ENCODE data around the gene PEDS1. TPM values are rescaled to one million over a fixed set of nuclear protein-coding genes. Genes with fewer than 3 reads are reported as not detected.
A peak's percentile ranks its signal among the peaks of the same experiment; 100 is the strongest.

Gene PEDS1
- total and polyA plus RNA-seq, 9 donors = 16.8 to 31.1 (median 23.6) TPM

DNA sequence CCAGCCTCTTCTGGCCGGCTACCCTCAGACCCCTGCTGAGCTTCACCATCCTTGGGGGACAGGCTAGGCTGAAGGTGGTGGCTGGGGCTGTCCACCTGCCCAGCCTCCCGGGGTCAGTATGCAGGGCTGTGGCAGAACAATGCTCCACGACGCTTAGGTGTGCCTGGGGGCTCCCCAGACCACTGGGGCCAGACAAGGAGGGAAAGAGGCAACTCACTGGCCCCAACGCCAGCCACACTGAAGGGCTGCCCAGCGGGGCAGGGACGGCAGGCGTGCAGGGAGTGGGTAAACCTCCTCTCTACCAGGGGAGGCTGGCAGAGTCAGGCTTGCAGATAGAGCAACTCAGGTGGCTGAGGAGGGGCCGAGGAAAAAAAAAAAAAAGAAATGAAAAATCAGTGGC is 29.0 kb downstream of the PEDS1 start:
- peaks cover 53% of the 10 kb centered on the region for H3K36me3 ChIP-seq (ENCODE audit: control insufficient read depth, insufficient read depth, low read length)
- H3K4me1 ChIP-seq (ENCODE audit: control insufficient read depth, insufficient read depth, low read length) = peaks cover 21% of the 10 kb centered on the region
- no peak for DNase-seq
- H3K27me3 ChIP-seq (ENCODE audit: control insufficient read depth, insufficient read depth, low read length) = no peaks in the 10 kb centered on the region
- 100% methylated on average over 4 of the region's 9 CpGs for WGBS (ENCODE audit: insufficient coverage)
- no peak overlapping the region for H3K27ac ChIP-seq (ENCODE audit: low read length)
- no peaks in the 10 kb centered on the region for H3K9me3 ChIP-seq (replicated peaks; ENCODE audit: control insufficient read depth, low read depth, low read length)
- H3K4me3 ChIP-seq (ENCODE audit: low read length) = no peak overlapping the region

DNA sequence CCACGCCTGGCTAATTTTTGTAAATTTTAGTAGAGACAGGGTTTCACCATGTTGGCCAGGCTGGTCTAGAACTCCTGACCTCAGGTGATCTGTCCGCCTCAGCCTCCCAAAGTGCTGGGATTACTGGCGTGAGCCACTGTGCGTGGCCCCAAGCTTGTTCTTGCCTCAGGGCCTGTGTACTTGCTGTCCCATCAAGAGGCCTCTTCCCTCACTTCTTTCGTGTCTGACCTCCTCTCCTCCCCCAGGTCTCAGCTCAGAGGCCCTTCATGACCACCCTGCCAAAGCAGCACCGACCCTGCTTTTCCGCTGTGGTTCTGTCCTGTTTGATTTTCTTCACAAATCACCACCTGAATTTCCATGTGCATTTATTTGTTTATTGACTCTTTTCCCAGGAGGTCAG is 30.1 kb downstream of the PEDS1 start:
- H3K9me3 ChIP-seq (replicated peaks; ENCODE audit: control insufficient read depth, low read depth, low read length) = no peaks in the 10 kb centered on the region
- H3K4me3 ChIP-seq (ENCODE audit: low read length) = no peak overlapping the region
- H3K27me3 ChIP-seq (ENCODE audit: control insufficient read depth, insufficient read depth, low read length) = no peaks in the 10 kb centered on the region
- 94% methylated on average over 6 of the region's 7 CpGs for WGBS (ENCODE audit: insufficient coverage)
- no peak for DNase-seq
- H3K4me1 ChIP-seq (ENCODE audit: control insufficient read depth, insufficient read depth, low read length) = peaks cover 15% of the 10 kb centered on the region
- no peak overlapping the region for H3K27ac ChIP-seq (ENCODE audit: low read length)
- peaks cover 42% of the 10 kb centered on the region for H3K36me3 ChIP-seq (ENCODE audit: control insufficient read depth, insufficient read depth, low read length)

DNA sequence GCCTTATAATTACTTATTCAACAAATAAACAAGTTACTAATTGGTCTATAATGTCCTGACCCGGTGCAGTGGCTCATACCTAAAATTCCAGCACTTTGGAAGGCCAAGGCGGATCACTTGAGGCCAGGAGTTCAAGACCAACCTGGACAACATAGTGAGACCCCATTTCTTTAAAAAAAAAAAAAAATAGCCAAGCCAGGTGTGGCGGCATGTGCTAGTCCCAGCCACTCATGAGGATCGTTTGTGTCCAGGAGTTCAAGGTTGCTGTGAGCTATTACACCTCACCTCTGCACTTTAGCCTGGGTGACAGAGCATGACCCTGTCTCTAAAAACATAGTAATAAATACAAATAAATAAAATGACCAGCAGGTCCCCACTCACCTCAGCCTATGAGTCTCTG is 30.8 kb downstream of the PEDS1 start:
- Histone ChIP-seq H3K4me3 (ENCODE audit: low read length) (no peak overlapping the region), H3K27me3 (ENCODE audit: control insufficient read depth, insufficient read depth, low read length) (no peaks in the 10 kb centered on the region), H3K4me1 (ENCODE audit: control insufficient read depth, insufficient read depth, low read length) (peaks cover 13% of the 10 kb centered on the region), H3K27ac (ENCODE audit: low read length) (no peak overlapping the region), H3K36me3 (ENCODE audit: control insufficient read depth, insufficient read depth, low read length) (peaks cover 37% of the 10 kb centered on the region), H3K9me3 (replicated peaks; ENCODE audit: control insufficient read depth, low read depth, low read length) (no peaks in the 10 kb centered on the region)
- DNase-seq = no peak
- WGBS (ENCODE audit: insufficient coverage) = 100% methylated on average over 2 of the region's 4 CpGs

DNA sequence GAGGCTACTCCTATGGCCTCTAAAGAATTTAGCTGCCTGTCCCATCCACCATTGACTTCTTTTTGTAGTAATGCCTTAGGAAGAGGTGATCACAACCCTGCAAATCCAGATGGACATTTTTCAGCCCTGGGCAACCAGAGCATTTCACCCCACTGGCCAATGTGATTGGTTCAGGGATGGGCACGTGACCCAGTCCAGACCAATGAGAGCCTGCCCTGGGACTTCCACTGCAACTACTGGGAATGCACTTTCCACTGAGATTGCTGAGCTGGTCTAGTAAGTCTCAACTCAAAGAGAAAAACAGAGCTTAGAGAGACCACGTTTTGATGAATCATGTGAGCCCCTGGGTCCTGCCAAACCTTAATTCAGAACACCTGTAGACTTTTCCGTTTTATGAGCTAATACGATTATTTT is 31.7 kb downstream of the PEDS1 start:
- H3K4me3 ChIP-seq (ENCODE audit: low read length) = no peak overlapping the region
- H3K27ac ChIP-seq (ENCODE audit: low read length) = peak overlapping the region; percentile 60
- H3K36me3 ChIP-seq (ENCODE audit: control insufficient read depth, insufficient read depth, low read length) = peaks cover 31% of the 10 kb centered on the region
- 75% methylated on average over 1 of the region's 4 CpGs for WGBS (ENCODE audit: insufficient coverage)
- no peaks in the 10 kb centered on the region for H3K27me3 ChIP-seq (ENCODE audit: control insufficient read depth, insufficient read depth, low read length)
- no peaks in the 10 kb centered on the region for H3K9me3 ChIP-seq (replicated peaks; ENCODE audit: control insufficient read depth, low read depth, low read length)
- peaks cover 13% of the 10 kb centered on the region for H3K4me1 ChIP-seq (ENCODE audit: control insufficient read depth, insufficient read depth, low read length)
- peak; percentile 46 for DNase-seq

DNA sequence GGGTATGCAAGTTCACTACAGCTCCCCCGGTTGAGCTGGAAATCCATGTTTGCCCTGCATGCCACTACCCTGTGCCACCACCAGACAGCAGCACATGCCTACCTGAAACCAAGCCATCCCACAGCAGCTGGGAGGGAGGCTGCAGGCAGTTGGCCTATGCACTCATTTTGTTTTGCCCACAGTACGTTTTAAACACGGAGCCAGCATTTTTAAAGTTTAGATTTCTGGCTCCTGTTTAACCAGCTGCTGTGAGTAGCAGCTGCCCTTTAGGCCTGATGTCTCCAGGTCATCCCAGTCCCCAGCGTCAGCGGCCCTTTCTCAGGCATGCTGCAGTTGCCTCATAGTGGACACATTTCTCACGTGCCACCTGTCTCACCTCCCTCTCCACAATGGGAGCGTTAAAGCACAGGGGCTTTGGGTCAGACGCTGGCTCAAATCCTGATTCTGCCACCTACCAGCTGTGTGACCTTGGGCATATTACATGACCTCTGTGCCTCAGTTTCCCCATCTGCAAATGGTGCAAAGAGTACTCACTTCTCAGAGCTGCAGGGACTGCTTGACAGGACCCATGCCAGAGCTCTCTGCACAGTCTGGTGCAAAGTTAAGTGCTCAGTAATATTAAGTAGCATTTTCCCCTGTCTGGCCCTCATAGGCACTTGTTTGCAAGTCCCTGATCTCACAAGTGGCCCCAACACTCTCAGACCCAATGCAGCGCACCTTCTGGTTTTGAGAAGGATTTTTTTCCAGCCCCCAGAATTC is 32.4 kb downstream of the PEDS1 start:
- no peaks in the 10 kb centered on the region for H3K27me3 ChIP-seq (ENCODE audit: control insufficient read depth, insufficient read depth, low read length)
- no peak overlapping the region for H3K4me3 ChIP-seq (ENCODE audit: low read length)
- WGBS (ENCODE audit: insufficient coverage) = 39% methylated on average over 8 of the region's 9 CpGs
- peaks cover 24% of the 10 kb centered on the region for H3K36me3 ChIP-seq (ENCODE audit: control insufficient read depth, insufficient read depth, low read length)
- DNase-seq = peak; percentile 83
- peaks cover 17% of the 10 kb centered on the region for H3K4me1 ChIP-seq (ENCODE audit: control insufficient read depth, insufficient read depth, low read length)
- peak overlapping the region; percentile 60 for H3K27ac ChIP-seq (ENCODE audit: low read length)
- no peaks in the 10 kb centered on the region for H3K9me3 ChIP-seq (replicated peaks; ENCODE audit: control insufficient read depth, low read depth, low read length)

DNA sequence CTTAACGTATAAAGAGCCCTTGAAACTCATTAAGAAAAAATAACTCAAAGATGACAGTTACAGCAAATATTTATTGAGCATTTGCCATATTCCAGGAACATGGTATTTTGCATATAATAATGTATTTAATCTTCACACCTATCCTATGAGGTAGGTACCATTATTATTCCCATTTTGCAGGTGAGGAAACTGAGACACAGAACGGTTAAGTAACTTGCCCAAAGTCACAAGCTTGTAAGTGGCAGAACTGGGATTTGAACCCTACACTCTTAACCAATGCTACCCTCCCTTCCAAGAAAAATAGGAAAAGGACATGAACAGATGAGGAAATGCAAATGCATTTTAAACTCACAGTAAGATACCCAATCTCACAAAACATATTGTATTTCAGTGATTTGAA is 35.3 kb downstream of the PEDS1 start:
- Histone ChIP-seq H3K27me3 (ENCODE audit: control insufficient read depth, insufficient read depth, low read length) (no peaks in the 10 kb centered on the region), H3K4me1 (ENCODE audit: control insufficient read depth, insufficient read depth, low read length) (peaks cover 33% of the 10 kb centered on the region), H3K9me3 (replicated peaks; ENCODE audit: control insufficient read depth, low read depth, low read length) (no peaks in the 10 kb centered on the region), H3K27ac (ENCODE audit: low read length) (no peak overlapping the region), H3K4me3 (ENCODE audit: low read length) (no peak overlapping the region), H3K36me3 (ENCODE audit: control insufficient read depth, insufficient read depth, low read length) (no peaks in the 10 kb centered on the region)
- DNase-seq = no peak
- no CpG with 5 or more reads among the region's 2 CpGs for WGBS (ENCODE audit: insufficient coverage)

DNA sequence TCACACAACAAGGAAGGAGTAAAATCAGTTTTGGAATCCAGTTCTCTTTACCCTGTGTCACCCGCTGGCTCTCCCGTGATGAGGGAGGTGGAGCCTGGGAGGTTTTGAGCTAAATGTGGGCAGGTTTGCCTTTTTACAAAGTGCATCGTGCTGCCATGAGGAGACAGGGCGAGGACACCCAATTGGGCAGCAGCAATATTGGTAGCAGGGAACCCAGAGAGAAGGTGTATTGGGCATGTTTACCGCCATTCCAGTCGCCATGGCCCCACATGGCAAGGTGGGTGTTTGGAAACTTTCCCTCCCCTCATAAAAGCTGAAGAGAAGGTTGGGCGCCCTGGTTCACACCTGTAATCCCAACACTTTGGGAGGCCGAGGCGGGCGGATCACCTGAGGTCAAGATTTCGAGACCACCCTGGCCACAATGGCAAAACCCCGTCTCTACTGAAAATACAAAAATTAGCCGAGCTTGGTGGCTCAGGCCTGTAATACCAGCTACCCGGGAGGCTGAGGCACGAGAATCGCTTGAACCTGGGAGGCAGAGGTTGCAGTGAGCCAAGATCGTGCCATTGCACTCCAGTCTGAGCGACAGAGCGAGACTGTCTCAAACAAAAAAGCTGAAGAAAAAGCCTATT is 37.0 kb downstream of the PEDS1 start:
- 90% methylated on average over 7 of the region's 19 CpGs for WGBS (ENCODE audit: insufficient coverage)
- DNase-seq = no peak

DNA sequence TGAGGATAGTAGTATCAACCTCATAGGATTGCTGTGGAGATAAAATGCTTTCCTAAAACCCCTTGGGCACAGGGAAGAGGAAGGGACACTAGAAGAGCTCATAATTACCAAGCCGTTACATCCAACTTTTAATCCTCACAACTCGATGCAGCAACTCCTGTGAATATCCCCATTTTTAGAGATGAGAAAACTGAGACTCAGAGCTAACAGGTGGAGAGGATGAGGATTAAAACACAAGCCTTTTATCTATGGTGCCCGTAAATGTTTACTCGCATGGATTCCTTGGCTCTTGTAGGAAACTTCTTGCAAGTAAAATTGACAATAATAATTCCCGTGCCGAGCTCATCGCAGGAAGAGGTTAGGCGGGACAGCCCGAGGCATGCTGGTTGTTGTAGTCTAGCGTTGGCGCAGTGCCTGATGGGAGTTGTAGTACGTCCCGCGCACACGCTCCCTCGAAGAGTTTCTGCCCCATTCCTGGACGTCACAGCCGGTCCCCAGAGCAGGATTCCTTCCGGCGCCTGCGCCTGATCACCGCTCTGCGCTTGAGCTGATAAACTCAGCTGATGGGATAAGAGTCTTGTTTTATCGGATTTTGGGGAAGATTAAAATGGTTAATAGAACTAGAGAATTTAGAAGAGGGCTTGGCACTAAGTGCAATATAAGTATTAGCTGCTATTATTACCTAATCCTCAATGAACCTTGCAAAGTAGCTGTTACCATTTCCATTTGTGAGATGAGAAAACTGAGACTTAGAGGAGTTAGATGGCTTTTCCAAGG is 37.7 kb downstream of the PEDS1 start:
- Histone ChIP-seq H3K36me3 (ENCODE audit: control insufficient read depth, insufficient read depth, low read length) (peaks cover 4% of the 10 kb centered on the region), H3K4me3 (ENCODE audit: low read length) (peak overlapping the region; percentile 54), H3K9me3 (replicated peaks; ENCODE audit: control insufficient read depth, low read depth, low read length) (no peaks in the 10 kb centered on the region), H3K27ac (ENCODE audit: low read length) (peak overlapping the region; percentile 77), H3K27me3 (ENCODE audit: control insufficient read depth, insufficient read depth, low read length) (no peaks in the 10 kb centered on the region), H3K4me1 (ENCODE audit: control insufficient read depth, insufficient read depth, low read length) (peaks cover 41% of the 10 kb centered on the region)
- DNase-seq = peak; percentile 99
- 0% methylated on average over 19 of the region's 24 CpGs for WGBS (ENCODE audit: insufficient coverage)

More for the DNA sequence above, 37.0 kb downstream of the PEDS1 start:
- Histone ChIP-seq H3K4me1 (ENCODE audit: control insufficient read depth, insufficient read depth, low read length) (peaks cover 41% of the 10 kb centered on the region), H3K27me3 (ENCODE audit: control insufficient read depth, insufficient read depth, low read length) (no peaks in the 10 kb centered on the region), H3K9me3 (replicated peaks; ENCODE audit: control insufficient read depth, low read depth, low read length) (no peaks in the 10 kb centered on the region), H3K36me3 (ENCODE audit: control insufficient read depth, insufficient read depth, low read length) (no peaks in the 10 kb centered on the region), H3K4me3 (ENCODE audit: low read length) (peak overlapping the region; percentile 54), H3K27ac (ENCODE audit: low read length) (peak overlapping the region; percentile 77)

DNA sequence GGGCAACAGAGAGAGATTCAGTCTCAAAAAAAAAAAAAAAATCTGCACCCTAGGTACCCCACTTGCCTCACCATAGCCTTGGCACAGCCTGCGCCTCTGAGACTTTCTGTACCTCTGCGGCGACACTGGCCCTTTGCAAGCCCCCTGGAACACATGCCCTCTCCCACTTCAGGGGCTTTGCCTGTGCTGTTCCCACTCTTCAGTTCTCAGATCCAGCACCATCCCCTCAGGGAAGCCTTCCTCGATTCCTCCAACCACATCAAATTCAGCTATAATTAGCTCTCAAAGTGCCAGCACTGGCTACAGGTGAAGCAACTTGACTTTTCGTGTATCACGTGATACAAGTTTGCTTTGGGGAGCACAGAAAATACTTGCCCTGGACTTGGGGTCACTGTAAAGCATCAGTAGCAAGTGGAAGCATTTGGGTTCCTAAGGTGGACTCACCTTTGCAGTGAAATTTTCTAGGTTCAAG is 38.4 kb downstream of the PEDS1 start:
- no peak for DNase-seq
- Histone ChIP-seq H3K27me3 (ENCODE audit: control insufficient read depth, insufficient read depth, low read length) (no peaks in the 10 kb centered on the region), H3K4me1 (ENCODE audit: control insufficient read depth, insufficient read depth, low read length) (peaks cover 44% of the 10 kb centered on the region), H3K9me3 (replicated peaks; ENCODE audit: control insufficient read depth, low read depth, low read length) (no peaks in the 10 kb centered on the region), H3K4me3 (ENCODE audit: low read length) (peak overlapping the region; percentile 54), H3K36me3 (ENCODE audit: control insufficient read depth, insufficient read depth, low read length) (peaks cover 4% of the 10 kb centered on the region), H3K27ac (ENCODE audit: low read length) (peak overlapping the region; percentile 23)
- WGBS (ENCODE audit: insufficient coverage) = 70% methylated on average over 4 of the region's 6 CpGs
